ENCODE measurements around the gene FAM118A.
"Not testable (repeated sequence)": the region's sequence is repeated elsewhere in the genome, so short reads cannot be mapped to it uniquely, and the experiment has no call there.

Gene FAM118A

GRCh38 chr22:45309422-45310227, at the start of gene FAM118A:
Gene FAM118A (plus strand): TSS chr22:45309934. CDS start chr22:45322380, 12,446 bp downstream.
- DNase-seq (ENCODE audit: low read depth) = peak; percentile 97

GRCh38 chr22:45260395-45260759, 49.4 kb upstream of the FAM118A start:
- not testable (repeated sequence) for DNase-seq (ENCODE audit: low read depth)

- DNase-seq (ENCODE audit: low read depth) = no peak
These were observed 48.2 kb upstream of the FAM118A start for GRCh38 chr22:45261407-45262088.

- DNase-seq (ENCODE audit: low read depth) = no peak
These were observed 47.4 kb upstream of the FAM118A start for GRCh38 chr22:45262195-45262930.

- no peak for DNase-seq (ENCODE audit: low read depth)
These were observed 46.7 kb upstream of the FAM118A start for GRCh38 chr22:45262931-45263462.

GRCh38 chr22:45263463-45264269, 46.1 kb upstream of the FAM118A start:
- DNase-seq (ENCODE audit: low read depth) = no peak

GRCh38 chr22:45265535-45265934, 44.2 kb upstream of the FAM118A start:
- no peak for DNase-seq (ENCODE audit: low read depth)

GRCh38 chr22:45268167-45268957, 41.4 kb upstream of the FAM118A start:
- DNase-seq (ENCODE audit: low read depth) = no peak

- peak; percentile 86 for DNase-seq (ENCODE audit: low read depth)
These were observed 40.5 kb upstream of the FAM118A start for GRCh38 chr22:45268958-45269844.

GRCh38 chr22:45270095-45271020, 39.4 kb upstream of the FAM118A start:
- DNase-seq (ENCODE audit: low read depth) = no peak

- DNase-seq (ENCODE audit: low read depth) = no peak
These were observed 38.0 kb upstream of the FAM118A start for GRCh38 chr22:45271667-45272201.

GRCh38 chr22:45272498-45272897, 37.2 kb upstream of the FAM118A start:
- DNase-seq (ENCODE audit: low read depth) = no peak

GRCh38 chr22:45273452-45274075, 36.2 kb upstream of the FAM118A start:
- DNase-seq (ENCODE audit: low read depth) = no peak

- no peak for DNase-seq (ENCODE audit: low read depth)
These were observed 33.1 kb upstream of the FAM118A start for GRCh38 chr22:45276507-45277105.

- not testable (repeated sequence) for DNase-seq (ENCODE audit: low read depth)
These were observed 32.0 kb upstream of the FAM118A start for GRCh38 chr22:45277720-45278119.

- no peak for DNase-seq (ENCODE audit: low read depth)
These were observed 31.6 kb upstream of the FAM118A start for GRCh38 chr22:45278125-45278524.

GRCh38 chr22:45280587-45280980, 29.1 kb upstream of the FAM118A start:
- DNase-seq (ENCODE audit: low read depth) = no peak

All from activated gamma-delta T cell treated with anti-CD3 and anti-CD28 coated beads, Interleukin-2, amount 50 U/mL, for 16 hours (primary cell).